HS-5 (cell line): ENCODE measurements around the gene PARD3.

Experiments
- DNase-seq: peaks from one replicate; pipeline ENCODE4 v3.0.0-alpha.2; 2012; ENCODE audit warnings: low read depth

The PARD3 gene

GRCh38 chr10:34061841-34062240 lies 753.3 kb downstream of the PARD3 start:
- no peak for DNase-seq
